IMR-90 (cell line): Measurements from ENCODE around the gene MFAP2. TPM values are rescaled to one million over a fixed set of nuclear protein-coding genes. Genes with fewer than 3 reads are reported as not detected.
"Not testable (repeated sequence)": the region's sequence is repeated elsewhere in the genome, so short reads cannot be mapped to it uniquely, and the experiment has no call there.

Source experiments
- ATAC-seq: fragments of 200-7000 bp; cut with Tn5 transposase; 2 replicates; pipeline ENCODE4 v1.9.1; 2020; ENCODE audit warnings: low read depth, mild to moderate bottlenecking, moderate library complexity
- BruUV-seq: library from RNA; stranded (reverse); fragments of 400-500 nt; replicated peaks from 2 replicates; lab custom pipeline; 2021; lab: Mats Ljungman, UMichigan
- CTCF ChIA-PET: fragments of 300-600 bp; formaldehyde crosslinking; extraction: SDS; loops from one replicate; lab custom pipeline; 2021; ENCODE audit warnings: antibody characterized with exemption; lab: Yijun Ruan, JAX
- POLR2A ChIA-PET: fragments of 300-600 bp; sonication (Branson Sonifier 250); formaldehyde crosslinking; loops from one replicate; lab custom pipeline; 2022; ENCODE audit warnings: antibody characterized with exemption; ENCODE audit not compliant: unreplicated experiment; lab: Charles Lee
- DNase-seq: peaks from one replicate; pipeline ENCODE4 v3.0.0; 2013
- H2AFZ ChIP-seq: replicated peaks from 2 replicates; pipeline ENCODE3; 2013; ENCODE audit warnings: low read length, mild to moderate bottlenecking; ENCODE audit not compliant: poor library complexity
- H2AK5ac ChIP-seq: 2 replicates; pipeline ENCODE4 v1.6.1; 2013; ENCODE audit warnings: low read depth, low read length, inconsistent platforms
- H2AK9ac ChIP-seq: replicated peaks from 2 replicates; pipeline ENCODE3; 2013; ENCODE audit warnings: mild to moderate bottlenecking, low read depth, low read length, moderate library complexity; ENCODE audit not compliant: poor library complexity
- H2BK120ac ChIP-seq: 2 replicates; pipeline ENCODE4 v1.6.1; 2013; ENCODE audit warnings: low read depth, low read length, inconsistent platforms
- H2BK15ac ChIP-seq: 3 replicates; pipeline ENCODE4 v1.6.1; 2013; ENCODE audit warnings: low read depth, low read length, inconsistent platforms
- H2BK20ac ChIP-seq: 2 replicates; pipeline ENCODE4 v1.6.1; 2013; ENCODE audit warnings: low read depth, mild to moderate bottlenecking, inconsistent platforms, low read length, moderate library complexity
- H2BK5ac ChIP-seq: 2 replicates; pipeline ENCODE4 v1.6.1; 2013; ENCODE audit warnings: mild to moderate bottlenecking, low read depth, low read length, inconsistent platforms; ENCODE audit not compliant: poor library complexity, severe bottlenecking
- H3K14ac ChIP-seq: replicated peaks from 2 replicates; pipeline ENCODE4 v1.6.1; 2013; ENCODE audit warnings: low read depth, low read length, inconsistent platforms
- H3K18ac ChIP-seq: 2 replicates; pipeline ENCODE4 v1.6.1; 2013; ENCODE audit warnings: low read depth, low read length, control low read depth
- H3K23ac ChIP-seq: 2 replicates; pipeline ENCODE4 v1.6.1; 2013; ENCODE audit warnings: low read depth, low read length, inconsistent platforms
- H3K27ac ChIP-seq: 2 replicates; pipeline ENCODE4 v1.5.1; 2013; ENCODE audit warnings: mild to moderate bottlenecking, control low read depth, low read length; ENCODE audit not compliant: insufficient read depth
- H3K27me3 ChIP-seq: 2 replicates; pipeline ENCODE4 v1.6.1; 2013; ENCODE audit warnings: low read length; ENCODE audit not compliant: control insufficient read depth, insufficient read depth
- H3K36me3 ChIP-seq: 2 replicates; pipeline ENCODE4 v1.6.1; 2013; ENCODE audit warnings: low read length, mixed read lengths; ENCODE audit not compliant: control insufficient read depth, insufficient read depth
- H3K4ac ChIP-seq: 2 replicates; pipeline ENCODE4 v1.6.1; 2013; ENCODE audit warnings: low read depth, low read length, inconsistent platforms
- H3K4me1 ChIP-seq: 2 replicates; pipeline ENCODE4 v1.6.1; 2013; ENCODE audit warnings: low read length, mixed read lengths; ENCODE audit not compliant: control insufficient read depth, insufficient read depth
- H3K4me2 ChIP-seq: 2 replicates; pipeline ENCODE4 v1.6.1; 2013; ENCODE audit warnings: low read depth, mild to moderate bottlenecking, control low read depth, low read length, moderate library complexity
- H3K4me3 ChIP-seq: 2 replicates; pipeline ENCODE4 v1.5.1; 2013; ENCODE audit warnings: low read depth, mild to moderate bottlenecking, control low read depth, low read length, moderate library complexity; ENCODE audit not compliant: insufficient read depth
- H3K56ac ChIP-seq: 2 replicates; pipeline ENCODE4 v1.6.1; 2013; ENCODE audit warnings: low read length, inconsistent platforms; ENCODE audit not compliant: insufficient read depth; ENCODE audit errors: extremely low read depth
- H3K79me1 ChIP-seq, 2 experiments: 2 replicates each; pipeline ENCODE4 v1.6.1; 2013; ENCODE audit warnings: low read length in 2 of 2, inconsistent platforms in 1 of 2, low read depth in 1 of 2
- H3K9ac ChIP-seq: 2 replicates; pipeline ENCODE4 v1.6.1; 2013; ENCODE audit warnings: low read depth, low read length, control low read depth
- H3K9me1 ChIP-seq: 2 replicates; pipeline ENCODE4 v1.6.1; 2013; ENCODE audit warnings: low read length, inconsistent platforms; ENCODE audit not compliant: insufficient read depth
- H3K9me3 ChIP-seq: 2 replicates; pipeline ENCODE4 v1.6.1; 2013; ENCODE audit warnings: low read length; ENCODE audit not compliant: control insufficient read depth, insufficient read depth
- H4K20me1 ChIP-seq: 2 replicates; pipeline ENCODE4 v1.6.1; 2013; ENCODE audit warnings: low read length, inconsistent platforms; ENCODE audit not compliant: insufficient read depth
- H4K5ac ChIP-seq: 2 replicates; pipeline ENCODE4 v1.6.1; 2013; ENCODE audit warnings: mild to moderate bottlenecking, low read depth, low read length, control low read depth
- H4K8ac ChIP-seq, 2 experiments: 2 replicates each; pipeline ENCODE4 v1.6.1; 2013; ENCODE audit warnings: low read depth in 2 of 2, low read length in 2 of 2, control low read depth in 1 of 2, inconsistent platforms in 1 of 2
- H4K91ac ChIP-seq: 2 replicates; pipeline ENCODE4 v1.6.1; 2013; ENCODE audit warnings: low read depth, low read length, inconsistent platforms; ENCODE audit not compliant: insufficient read depth
- FOS ChIP-seq: fragments of 150-350 bp; IDR thresholded peaks from 2 replicates; pipeline ENCODE4 v1.6.1; 2016; ENCODE audit warnings: low read depth, low read length
- RFX5 ChIP-seq: IDR thresholded peaks from 2 replicates; pipeline ENCODE4 v1.8.0; 2012; ENCODE audit warnings: low read depth, mild to moderate bottlenecking, low read length, moderate library complexity
- WGBS, 2 experiments: methylation state at CpG; one replicate each; pipeline versions ENCODE4 v1.1.5 to v1.1.7; 2013; ENCODE audit warnings: missing lambda C conversion rate in 2 of 2; ENCODE audit not compliant: insufficient read length in 1 of 2; ENCODE audit errors: extremely low coverage in 2 of 2; 5-methylcytosine and 5-hydroxymethylcytosine counted together
- dilution Hi-C: fragments of 300-500 bp; cut with HindIII; formaldehyde crosslinking; loops from one replicate; pipeline ENCODE4 v1.14.3; 2018; ENCODE audit warnings: low sequenced_read_pairs; ENCODE audit not compliant: unreplicated experiment
- in situ Hi-C: fragments of 300-500 bp; cut with MboI; formaldehyde crosslinking; loops from 3 replicates; pipeline ENCODE4 v1.14.3; 2019; ENCODE audit warnings: low sequenced_read_pairs, inconsistent platforms, mixed read lengths
- intact Hi-C: fragments of 100-400 bp; cut with micrococcal nuclease; formaldehyde crosslinking; loops from 2 replicates; pipeline ENCODE4 v1.10.0; 2022
- polyA plus RNA-seq, 3 experiments: library from polyadenylated mRNA; depleted of rRNA; stranded (reverse); fragments of >200 nt; gene quantifications; 2 replicates each; pipeline ENCODE4 v1.2.3, GENCODE V29; 2012; ENCODE audit warnings: low replicate concordance in 1 of 3
- total RNA-seq: library from RNA; depleted of rRNA; stranded (reverse); fragments of >200 nt; gene quantifications from 2 replicates; pipeline ENCODE4 v1.2.3, GENCODE V29; 2012

Gene MFAP2
- total and polyA plus RNA-seq, 2 of the 4 experiments (the other 2 are of a cell fraction) = 3.9 to 13.9 TPM

DNA sequence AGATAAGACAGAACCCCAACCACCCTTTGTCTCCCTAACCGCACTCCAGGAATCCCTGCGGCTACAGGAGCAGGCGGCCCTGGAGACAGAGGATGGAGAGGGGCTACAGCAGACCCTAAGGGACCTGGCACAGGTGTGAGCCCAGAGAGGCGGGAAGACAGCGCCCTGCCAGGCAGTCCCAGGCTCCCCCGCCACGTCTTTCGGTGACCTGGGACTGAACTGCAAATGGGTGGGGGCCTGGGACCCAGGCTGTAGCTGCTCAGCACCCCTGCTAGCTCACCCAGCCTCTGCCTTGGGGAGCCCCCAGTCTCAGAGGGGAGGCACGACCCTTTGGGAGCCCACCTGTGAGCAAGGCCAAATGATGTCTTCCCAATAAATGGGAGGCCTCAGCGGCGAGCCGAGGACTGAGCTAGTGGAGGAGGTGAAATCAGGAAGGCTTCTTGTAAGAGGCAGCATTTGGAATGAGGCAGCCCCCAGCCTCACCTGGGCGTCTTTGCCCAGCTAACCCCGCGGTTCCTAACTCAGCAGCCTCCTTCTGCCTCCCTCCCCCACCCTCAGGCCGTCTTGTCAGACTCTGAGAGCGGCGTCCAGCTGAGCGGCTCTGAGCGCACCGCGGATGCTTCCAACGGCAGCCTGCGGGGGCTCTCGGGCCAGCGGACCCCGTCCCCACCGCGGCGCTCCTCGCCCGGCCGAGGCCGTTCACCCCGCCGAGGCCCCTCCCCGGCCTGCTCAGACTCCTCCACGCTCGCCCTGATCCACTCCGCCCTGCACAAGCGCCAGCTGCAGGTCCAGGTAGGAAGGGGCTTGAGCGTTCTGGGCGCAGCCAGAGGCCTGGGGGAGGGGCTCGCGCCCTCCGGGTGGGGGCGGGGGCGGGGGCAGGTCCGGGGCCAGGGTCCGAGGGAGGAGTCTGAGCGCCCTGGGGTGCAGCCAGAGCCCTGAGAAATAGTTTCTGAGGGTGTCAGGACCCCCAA lies 41.8 kb downstream of the MFAP2 start (continued):
- TF ChIP-seq FOS (no peak), RFX5 (no peak)

GRCh38 chr1:16936580-16936979 lies 43.8 kb downstream of the MFAP2 start:
- intact Hi-C loops, H3K4me2 ChIP-seq, H2BK5ac ChIP-seq, H2BK120ac ChIP-seq, ATAC-seq, H3K4me3 ChIP-seq, H3K56ac ChIP-seq, H3K23ac ChIP-seq, H2BK20ac ChIP-seq, H2AK5ac ChIP-seq, POLR2A ChIA-PET, H3K9ac ChIP-seq, in situ Hi-C loops, H3K79me1 ChIP-seq, H3K27ac ChIP-seq, H3K4me1 ChIP-seq, H4K8ac ChIP-seq, H3K9me1 ChIP-seq, H2BK15ac ChIP-seq, H2AK9ac ChIP-seq, H4K91ac ChIP-seq, H4K5ac ChIP-seq, H3K4ac ChIP-seq, dilution Hi-C loops, DNase-seq, H3K18ac ChIP-seq, H3K27me3 ChIP-seq, H3K36me3 ChIP-seq, H3K9me3 ChIP-seq, H4K20me1 ChIP-seq, H3K14ac ChIP-seq, H2AFZ ChIP-seq, BruUV-seq: not testable (repeated sequence)
- WGBS, 2 experiments = 87% methylated on average over 16 of the region's 16 CpGs; no CpG with 5 or more reads in 1 of the 2 experiments
- CTCF ChIA-PET = interaction anchor here (1.4 kb wide), 1 partner anchor 15 kb away, joined by 5 read pairs; no protein-coding TSS in a partner anchor

DNA sequence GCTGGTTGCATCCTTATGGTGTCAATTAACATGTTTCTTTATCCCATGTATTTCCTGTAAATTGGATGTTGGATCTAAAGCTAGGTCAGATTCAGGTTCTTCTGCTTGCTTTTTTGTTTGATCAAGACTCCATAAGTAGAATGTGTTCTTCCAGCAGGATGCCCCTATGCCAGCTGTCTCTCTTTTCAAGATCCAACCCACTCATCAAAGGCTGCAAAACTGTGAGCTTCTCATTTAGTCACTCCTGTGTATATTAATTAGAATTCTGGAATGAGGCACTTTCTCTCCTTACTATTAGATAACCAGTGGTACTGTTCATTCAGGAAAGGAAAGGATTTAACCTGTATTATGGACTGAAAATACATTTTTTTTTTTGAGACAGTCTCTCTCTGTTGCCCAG lies 46.5 kb downstream of the MFAP2 start:
- H4K8ac ChIP-seq, H3K18ac ChIP-seq, H3K36me3 ChIP-seq, ATAC-seq, H4K91ac ChIP-seq, CTCF ChIA-PET, H3K56ac ChIP-seq, H2AFZ ChIP-seq, H2AK9ac ChIP-seq, H3K23ac ChIP-seq, H2BK20ac ChIP-seq, H2BK5ac ChIP-seq, H2BK120ac ChIP-seq, in situ Hi-C loops, H3K27me3 ChIP-seq, H3K9me1 ChIP-seq, DNase-seq, H2BK15ac ChIP-seq, H3K79me1 ChIP-seq, H2AK5ac ChIP-seq, H3K4me2 ChIP-seq, H3K4me1 ChIP-seq, H3K4me3 ChIP-seq, POLR2A ChIA-PET, H3K4ac ChIP-seq, H3K9ac ChIP-seq, H3K27ac ChIP-seq, H4K20me1 ChIP-seq, H3K9me3 ChIP-seq, dilution Hi-C loops, H3K14ac ChIP-seq, BruUV-seq, H4K5ac ChIP-seq: not testable (repeated sequence)
- intact Hi-C loops = loop anchor here (5.0 kb wide), 1 partner anchor 322 kb away; the partner anchor contains the start of gene NBPF1
